ENCODE results near the gene LAMTOR2.
A peak's percentile ranks its signal among the peaks of the same experiment; 100 is the strongest.

LAMTOR2 gene

GRCh38 chr1:156076609-156077429, 22.2 kb downstream of the LAMTOR2 start:
- DNase-seq = peak in 4 of 14 donors; percentile 3 to 31 (median 26)

GRCh38 chr1:156077430-156077760, 22.8 kb downstream of the LAMTOR2 start:
- DNase-seq = no peak

GRCh38 chr1:156078728-156079127, 24.1 kb downstream of the LAMTOR2 start:
- no peak for DNase-seq

- DNase-seq = no peak
Measured at GRCh38 chr1:156079762-156080161, 25.2 kb downstream of the LAMTOR2 start.

- DNase-seq = no peak
Measured at GRCh38 chr1:156080241-156080862, 25.8 kb downstream of the LAMTOR2 start.

- no peak for DNase-seq
Measured at GRCh38 chr1:156080863-156081179, 26.2 kb downstream of the LAMTOR2 start.

- DNase-seq = no peak
Measured at GRCh38 chr1:156081180-156081916, 26.8 kb downstream of the LAMTOR2 start.

- no peak for DNase-seq
Measured at GRCh38 chr1:156081917-156082308, 27.3 kb downstream of the LAMTOR2 start.

- DNase-seq = peak in 13 of 14 donors; percentile 17 to 74 (median 59)
Measured at GRCh38 chr1:156082309-156083091, 27.9 kb downstream of the LAMTOR2 start, which contains the start of gene MEX3A. Gene MEX3A, minus strand, starts transcription at chr1:156082465. Its CDS starts 467 bp downstream, at chr1:156081998.

GRCh38 chr1:156083800-156084790, 29.5 kb downstream of the LAMTOR2 start:
- DNase-seq = no peak

GRCh38 chr1:156086256-156086662, 31.7 kb downstream of the LAMTOR2 start:
- DNase-seq = no peak

GRCh38 chr1:156089704-156090103, 35.1 kb downstream of the LAMTOR2 start:
- no peak for DNase-seq

GRCh38 chr1:156090138-156090839, 35.7 kb downstream of the LAMTOR2 start:
- DNase-seq = peak in 4 of 14 donors; percentile 31 to 67 (median 46)

GRCh38 chr1:156090840-156091188, 36.2 kb downstream of the LAMTOR2 start:
- DNase-seq = peak in 11 of 14 donors; percentile 12 to 78 (median 60)

- no peak for DNase-seq
Measured at GRCh38 chr1:156091610-156092009, 37.0 kb downstream of the LAMTOR2 start.

- no peak for DNase-seq
Measured at GRCh38 chr1:156095906-156096508, 41.4 kb downstream of the LAMTOR2 start.

GRCh38 chr1:156096640-156097391, 42.2 kb downstream of the LAMTOR2 start:
- peak in 13 of 14 donors; percentile 37 to 83 (median 68) for DNase-seq

GRCh38 chr1:156097499-156098178, 43.1 kb downstream of the LAMTOR2 start:
- no peak for DNase-seq

- DNase-seq = no peak
Measured at GRCh38 chr1:156098784-156099183, 44.2 kb downstream of the LAMTOR2 start.

All from C1 segment of cervical spinal cord (tissue), 14 donors.